HG03039 (cell line): Measurements from ENCODE around the gene RPLP2.

ENCODE experiments used
- ATAC-seq: cut with Tn5 transposase; IDR thresholded peaks from one replicate; pipeline ENCODE4 v1.9.1; 2021; ENCODE audit warnings: mild to moderate bottlenecking, moderate library complexity; ENCODE audit not compliant: unreplicated experiment

The RPLP2 gene

GRCh38 chr11:833114-833791, 23.5 kb downstream of the RPLP2 start:
- ATAC-seq = no peak

GRCh38 chr11:833849-834311, 24.1 kb downstream of the RPLP2 start:
- no peak for ATAC-seq

GRCh38 chr11:834371-835316, 24.9 kb downstream of the RPLP2 start:
- ATAC-seq = no peak

- no peak for ATAC-seq
Measured at GRCh38 chr11:836274-836673, 26.5 kb downstream of the RPLP2 start.

GRCh38 chr11:836700-837099, 26.9 kb downstream of the RPLP2 start:
- ATAC-seq = no peak

GRCh38 chr11:837189-837989, 27.6 kb downstream of the RPLP2 start:
- ATAC-seq = no peak

GRCh38 chr11:837990-838307, 28.2 kb downstream of the RPLP2 start:
- no peak for ATAC-seq

GRCh38 chr11:838441-839279, 28.9 kb downstream of the RPLP2 start:
- no peak for ATAC-seq

- no peak for ATAC-seq
Measured at GRCh38 chr11:839280-839623, 29.5 kb downstream of the RPLP2 start.

- ATAC-seq = no peak
Measured at GRCh38 chr11:839875-840617, 30.3 kb downstream of the RPLP2 start.

- ATAC-seq = peak; percentile 6
Measured at GRCh38 chr11:841981-842369, 32.2 kb downstream of the RPLP2 start.

GRCh38 chr11:842370-843002, 32.7 kb downstream of the RPLP2 start, which contains the start of the genes POLR2L and TSPAN4:
POLR2L (minus strand) TSS chr11:842529; CDS start chr11:842508, 21 bp downstream.
TSPAN4 (plus strand) TSS chr11:842852; CDS start chr11:850305, 7,453 bp downstream.
- ATAC-seq = peak; percentile 47

- no peak for ATAC-seq
Measured at GRCh38 chr11:843086-843734, 33.4 kb downstream of the RPLP2 start.

GRCh38 chr11:843818-844692, 34.3 kb downstream of the RPLP2 start:
- ATAC-seq = no peak

- no peak for ATAC-seq
Measured at GRCh38 chr11:844693-845644, 35.2 kb downstream of the RPLP2 start.

- ATAC-seq = no peak
Measured at GRCh38 chr11:845872-846495, 36.2 kb downstream of the RPLP2 start.
